ENCODE results near the gene TOM1L2.
A peak's percentile ranks its signal among the peaks of the same experiment; 100 is the strongest.

Gene TOM1L2

DNA sequence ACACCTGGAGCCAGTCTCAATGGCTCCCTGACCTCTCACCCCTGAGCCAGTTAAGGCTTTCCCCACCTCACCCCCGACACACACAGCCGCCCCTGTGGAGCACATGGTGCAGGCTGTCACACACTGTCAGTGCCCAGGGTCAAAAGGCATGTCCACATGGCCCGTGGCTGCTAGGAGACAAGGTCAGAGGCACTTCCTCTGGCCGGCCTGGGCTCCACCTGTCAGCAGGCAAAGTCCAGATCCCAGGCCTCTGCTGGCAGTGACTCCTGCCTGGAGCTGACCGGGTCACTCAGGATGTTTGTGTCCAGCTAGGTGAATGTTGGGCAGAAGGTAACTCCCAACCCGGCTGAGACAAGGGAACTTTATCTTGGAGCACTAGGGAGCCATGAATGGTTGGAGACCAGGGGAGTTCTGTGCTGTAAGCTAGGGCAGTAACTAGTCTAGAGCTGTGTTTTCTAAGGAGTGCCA is 141.4 kb downstream of the TOM1L2 start:
- no peak for DNase-seq

GRCh38 chr17:17830269-17830567 is 142.0 kb downstream of the TOM1L2 start:
- no peak for DNase-seq

DNA sequence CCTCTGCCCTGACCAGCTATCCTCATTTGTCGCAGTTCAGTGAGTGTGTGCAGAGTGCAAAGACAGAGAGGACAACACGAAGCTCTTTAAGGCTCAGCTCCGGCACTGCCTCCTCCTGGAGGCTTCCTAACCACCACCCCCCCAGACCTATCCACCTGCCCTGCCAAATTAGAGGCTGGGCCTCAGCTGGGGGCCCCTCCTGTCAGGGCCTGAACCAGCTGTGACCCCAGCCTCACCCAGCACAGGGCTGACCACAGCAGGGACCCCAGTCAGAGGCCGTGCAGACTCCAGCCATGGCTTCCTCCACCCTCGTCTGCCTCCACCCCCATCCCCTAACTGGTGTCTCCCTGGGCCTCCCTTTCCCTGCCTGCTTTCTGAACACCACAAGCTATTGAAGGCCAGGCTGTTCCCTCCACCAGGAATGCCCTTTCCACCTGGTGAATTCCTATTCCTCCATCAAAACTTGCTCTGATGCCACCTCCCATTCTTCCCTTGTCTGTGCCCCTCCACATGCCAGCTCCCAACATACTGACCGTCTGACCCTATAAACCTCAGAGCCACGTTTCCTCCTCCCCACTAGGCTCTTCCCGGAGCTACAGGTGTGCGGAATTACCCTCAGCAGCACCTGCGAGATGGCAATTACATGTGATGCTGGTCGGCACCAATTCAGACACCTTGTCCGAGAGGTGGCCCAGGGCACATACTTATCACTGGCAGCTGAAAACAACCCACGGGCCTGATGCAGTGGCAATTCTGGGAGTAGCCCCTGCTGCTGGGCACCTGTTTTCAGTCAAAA is 144.2 kb downstream of the TOM1L2 start:
- DNase-seq = no peak

- no peak for DNase-seq
Measured at GRCh38 chr17:17826942-17827785, 145.0 kb downstream of the TOM1L2 start.

GRCh38 chr17:17826342-17826713 is 145.9 kb downstream of the TOM1L2 start:
- no peak for DNase-seq

GRCh38 chr17:17824783-17825614 is 147.2 kb downstream of the TOM1L2 start:
- no peak for DNase-seq

DNA sequence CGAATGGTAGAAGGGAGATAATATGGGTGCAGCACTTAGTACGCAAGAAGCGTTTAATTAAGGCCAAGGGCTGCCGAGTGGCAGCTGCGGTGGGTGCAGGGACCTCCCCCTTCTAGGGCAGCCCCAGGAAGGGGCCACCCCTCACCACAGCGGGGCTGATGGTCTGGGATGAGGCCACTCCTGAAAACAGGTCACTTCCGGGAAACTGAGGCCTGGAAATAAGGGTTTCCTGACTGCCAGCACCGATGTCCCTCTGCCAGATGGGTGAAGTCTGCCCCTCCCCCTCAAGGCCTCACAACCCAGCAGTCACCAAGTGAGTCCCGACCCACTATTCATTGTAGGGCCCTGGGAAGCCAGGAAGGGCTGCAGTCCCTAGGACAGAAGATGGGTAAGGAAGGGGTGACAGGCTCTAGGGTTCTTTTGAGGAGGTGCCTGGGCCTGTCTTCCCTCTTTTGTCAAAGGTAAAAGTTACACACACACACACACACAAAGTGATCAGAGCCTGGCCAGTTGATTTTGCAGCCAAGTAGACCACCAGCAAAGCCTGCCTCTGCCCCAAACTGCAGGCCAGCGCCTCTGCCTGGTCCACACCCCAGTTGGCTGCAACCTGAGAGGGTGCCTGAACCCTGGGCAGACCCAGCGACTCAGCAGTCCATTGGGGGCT is 147.9 kb downstream of the TOM1L2 start:
- no peak for DNase-seq

- peak; percentile 89 for DNase-seq
Measured at GRCh38 chr17:17823433-17824118, 148.6 kb downstream of the TOM1L2 start.

DNA sequence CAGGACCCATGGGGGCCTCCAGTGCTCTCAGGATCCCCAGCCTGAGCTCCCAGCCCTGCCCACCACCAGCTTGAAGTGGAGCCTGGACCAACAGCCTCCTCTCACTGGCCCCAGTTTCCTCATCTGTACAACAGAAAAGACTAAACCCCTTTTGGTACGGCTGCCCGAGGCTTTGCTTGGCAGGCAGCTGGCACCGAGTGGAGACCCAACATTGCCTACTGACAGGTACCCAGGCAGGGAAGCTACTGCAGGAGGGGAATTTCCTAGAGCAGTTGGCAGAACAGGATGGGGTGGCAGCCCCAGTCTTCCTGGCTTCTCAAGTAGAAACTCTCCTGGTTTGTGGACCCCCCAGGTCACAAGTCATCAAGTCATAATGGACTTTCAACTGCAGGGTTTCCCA is 149.6 kb downstream of the TOM1L2 start:
- no peak for DNase-seq

- DNase-seq = no peak
Measured at GRCh38 chr17:17822189-17822588, 150.0 kb downstream of the TOM1L2 start.

- DNase-seq = no peak
Measured at GRCh38 chr17:17820463-17821158, 151.6 kb downstream of the TOM1L2 start.

DNA sequence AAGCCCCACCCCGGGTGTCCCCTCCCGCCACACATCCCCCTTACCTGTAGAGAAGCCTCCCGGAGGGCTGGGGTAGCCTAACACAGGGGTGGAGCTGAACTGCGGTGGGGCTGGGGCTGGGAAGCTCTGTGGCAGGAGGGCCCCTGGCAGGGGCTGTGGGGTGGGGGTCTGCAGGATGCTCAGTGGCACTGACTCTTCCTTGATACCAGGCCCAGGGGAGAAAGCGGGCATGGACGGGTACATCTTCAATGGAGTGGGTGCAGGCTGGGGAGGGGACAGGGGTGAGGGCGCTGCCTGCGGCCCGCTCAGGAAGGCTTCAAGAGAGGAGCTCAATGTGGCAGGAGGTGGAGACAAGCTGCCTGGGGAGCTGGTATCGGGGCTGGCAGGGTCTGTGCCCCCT is 152.2 kb downstream of the TOM1L2 start:
- DNase-seq = no peak

DNA sequence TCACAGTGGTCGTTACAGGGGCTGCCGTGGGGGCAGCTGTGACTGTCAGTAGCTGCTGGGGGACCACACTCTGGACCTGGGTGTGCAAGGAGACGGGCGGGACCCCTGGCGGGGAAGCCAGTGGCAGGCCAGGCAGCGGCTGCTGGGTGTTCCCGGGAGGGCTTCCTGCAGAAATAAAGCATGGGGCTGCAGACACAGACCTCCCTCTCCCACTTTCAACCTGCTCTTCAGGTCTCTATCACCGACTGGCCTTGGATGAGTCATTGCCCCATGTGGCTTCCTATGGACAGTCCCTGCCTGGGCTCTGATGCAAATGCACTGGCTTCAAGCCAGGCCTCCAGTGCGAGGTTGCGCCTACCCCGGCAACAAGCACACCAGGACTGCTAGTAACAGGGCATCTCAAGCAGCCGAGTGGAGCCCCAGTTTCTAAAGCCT is 152.6 kb downstream of the TOM1L2 start:
- DNase-seq = peak; percentile 79

- DNase-seq = no peak
Measured at GRCh38 chr17:17819111-17819510, 153.1 kb downstream of the TOM1L2 start.

GRCh38 chr17:17818088-17818526 is 154.1 kb downstream of the TOM1L2 start:
- no peak for DNase-seq

DNA sequence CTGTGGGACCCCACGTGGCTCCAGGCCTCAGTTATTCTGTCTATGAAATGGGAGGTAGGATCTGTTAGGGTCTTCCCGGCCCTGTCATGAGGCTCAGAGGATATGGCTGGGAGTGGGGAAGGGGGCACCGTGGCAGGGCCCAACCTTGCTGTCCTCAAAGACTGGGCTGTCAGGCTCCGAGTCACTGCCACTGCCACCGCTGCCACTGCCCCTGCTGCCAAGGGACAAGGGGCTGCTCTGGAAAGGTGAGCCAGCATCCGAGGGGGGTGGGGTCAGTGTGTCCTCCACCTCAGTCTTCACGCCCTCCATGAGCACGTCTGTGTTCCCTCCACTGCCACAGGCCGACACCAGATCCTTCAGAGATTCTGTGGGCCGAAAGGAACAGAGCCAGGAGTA is 154.7 kb downstream of the TOM1L2 start:
- no peak for DNase-seq

GRCh38 chr17:17816831-17817551 is 155.2 kb downstream of the TOM1L2 start:
- no peak for DNase-seq

GRCh38 chr17:17816240-17816814 is 155.9 kb downstream of the TOM1L2 start:
- DNase-seq = no peak

DNA sequence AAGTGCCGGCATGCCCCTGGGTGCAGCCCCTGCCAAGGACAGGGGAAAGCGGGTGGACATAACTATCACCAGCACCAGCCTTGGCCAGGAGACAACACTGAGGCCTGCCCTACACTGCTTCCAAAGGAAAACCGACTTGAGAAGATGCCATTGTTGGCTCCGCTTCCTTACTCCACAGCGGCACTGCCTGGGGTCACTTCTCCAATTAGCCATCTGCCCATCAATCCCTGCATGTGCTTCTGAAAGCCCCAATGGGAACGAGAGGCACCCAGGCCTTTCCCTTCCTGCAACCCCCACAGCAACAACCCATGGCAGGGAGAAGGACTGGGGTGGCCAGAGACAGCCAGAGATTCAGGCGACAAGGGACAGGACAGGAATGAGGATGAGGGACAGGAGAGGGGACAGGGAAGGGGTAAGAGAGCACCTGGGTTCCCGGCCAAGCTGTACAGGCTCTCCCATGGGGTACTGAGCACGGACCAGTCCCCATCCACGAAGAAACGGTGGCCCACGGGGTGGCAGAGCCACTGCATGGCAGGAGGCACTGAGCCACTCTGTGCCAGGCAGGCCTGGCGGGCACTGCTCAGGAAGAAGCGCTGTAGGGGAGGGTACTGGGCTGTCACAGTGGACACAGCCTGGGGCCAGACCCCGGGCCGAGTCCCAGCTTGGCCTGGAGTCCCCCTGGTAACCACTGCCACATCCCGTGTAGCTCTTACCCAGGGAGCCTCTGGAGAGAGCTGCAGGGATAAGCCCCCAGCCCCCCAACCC is 156.6 kb downstream of the TOM1L2 start:
- DNase-seq = no peak

GRCh38 chr17:17815062-17815406 is 157.2 kb downstream of the TOM1L2 start:
- no peak for DNase-seq

Data from CD4-positive, alpha-beta T cell treated with Interleukin-15 for 1 hour (primary cell).